Fibroblast of the aortic adventitia (primary cell): ENCODE data around the gene NIPAL4. TPM values are rescaled to one million over a fixed set of nuclear protein-coding genes. Genes with fewer than 3 reads are reported as not detected.

Experiments
- DNase-seq: peaks from one replicate; pipeline ENCODE4 v3.0.0-alpha.2; 2010; ENCODE audit warnings: low read depth
- H3K4me3 ChIP-seq: 2 replicates; pipeline ENCODE4 v1.5.1; 2011; ENCODE audit warnings: low read depth, mild to moderate bottlenecking, control low read depth, low read length, moderate library complexity
- CTCF ChIP-seq: IDR thresholded peaks from 2 replicates; pipeline ENCODE4 v1.5.1; 2011; ENCODE audit warnings: mild to moderate bottlenecking, low read length, control low read depth, inconsistent platforms; ENCODE audit not compliant: insufficient read depth
- total RNA-seq: library from RNA; depleted of rRNA; stranded (reverse); fragments of >200 nt; gene quantifications from 2 replicates; pipeline ENCODE4 v1.2.3, GENCODE V29; 2012; ENCODE audit warnings: low replicate concordance

NIPAL4 gene
- total RNA-seq, 1 donor: under 0.01 TPM

- H3K4me3 ChIP-seq: no peak overlapping the region
These were observed 51.9 kb downstream of the NIPAL4 start for GRCh38 chr5:157511651-157512644.

GRCh38 chr5:157513182-157513581, 53.2 kb downstream of the NIPAL4 start:
- no peak for DNase-seq
- no peak overlapping the region for H3K4me3 ChIP-seq
- TF ChIP-seq CTCF: no peak

More at GRCh38 chr5:157511651-157512644, 51.9 kb downstream of the NIPAL4 start:
- peak; percentile 99 for DNase-seq
- no peak for TF ChIP-seq CTCF

- TF ChIP-seq CTCF: no peak
- no peak overlapping the region for H3K4me3 ChIP-seq
- no peak for DNase-seq
These were observed 55.0 kb downstream of the NIPAL4 start for GRCh38 chr5:157514974-157515373.

GRCh38 chr5:157516006-157516405, 56.0 kb downstream of the NIPAL4 start:
- DNase-seq: peak; percentile 72
- TF ChIP-seq CTCF: no peak
- H3K4me3 ChIP-seq: no peak overlapping the region

- no peak for TF ChIP-seq CTCF
- no peak overlapping the region for H3K4me3 ChIP-seq
- peak; percentile 92 for DNase-seq
These were observed 56.8 kb downstream of the NIPAL4 start for GRCh38 chr5:157516626-157517325.

GRCh38 chr5:157518963-157519362, 59.0 kb downstream of the NIPAL4 start:
- DNase-seq: no peak
- H3K4me3 ChIP-seq: no peak overlapping the region
- no peak for TF ChIP-seq CTCF
